Measurements from ENCODE around the gene EHD1.
A peak's percentile ranks its signal among the peaks of the same experiment; 100 is the strongest.

The EHD1 gene

GRCh38 chr11:64894812-64895452, 16.5 kb upstream of the EHD1 start:
- DNase-seq (ENCODE audit: low read depth) = no peak
- no peak overlapping the region for H3K9ac ChIP-seq (ENCODE audit: low read length)
- no peaks in the 10 kb centered on the region for H3K9me3 ChIP-seq (ENCODE audit: control insufficient read depth, low read length)
- H3K4me1 ChIP-seq (ENCODE audit: control insufficient read depth, insufficient read depth, low read length) = no peaks in the 10 kb centered on the region
- H3K4me3 ChIP-seq (ENCODE audit: low read length) = no peak overlapping the region
- H3K36me3 ChIP-seq (ENCODE audit: control insufficient read depth, insufficient read depth, low read length, severe bottlenecking) = peaks cover 30% of the 10 kb centered on the region
- no peaks in the 10 kb centered on the region for H3K27me3 ChIP-seq (replicated peaks; ENCODE audit: control insufficient read depth, insufficient read depth, low read length)

GRCh38 chr11:64894070-64894811, 15.8 kb upstream of the EHD1 start:
- Histone ChIP-seq H3K4me1 (ENCODE audit: control insufficient read depth, insufficient read depth, low read length) (no peaks in the 10 kb centered on the region), H3K9ac (ENCODE audit: low read length) (no peak overlapping the region), H3K27me3 (replicated peaks; ENCODE audit: control insufficient read depth, insufficient read depth, low read length) (no peaks in the 10 kb centered on the region), H3K36me3 (ENCODE audit: control insufficient read depth, insufficient read depth, low read length, severe bottlenecking) (peaks cover 26% of the 10 kb centered on the region), H3K9me3 (ENCODE audit: control insufficient read depth, low read length) (no peaks in the 10 kb centered on the region), H3K4me3 (ENCODE audit: low read length) (no peak overlapping the region)
- DNase-seq (ENCODE audit: low read depth) = peak; percentile 84

GRCh38 chr11:64893194-64894069, 15.0 kb upstream of the EHD1 start:
- DNase-seq (ENCODE audit: low read depth) = no peak
- Histone ChIP-seq H3K9me3 (ENCODE audit: control insufficient read depth, low read length) (no peaks in the 10 kb centered on the region), H3K4me3 (ENCODE audit: low read length) (no peak overlapping the region), H3K36me3 (ENCODE audit: control insufficient read depth, insufficient read depth, low read length, severe bottlenecking) (peaks cover 21% of the 10 kb centered on the region), H3K27me3 (replicated peaks; ENCODE audit: control insufficient read depth, insufficient read depth, low read length) (no peaks in the 10 kb centered on the region), H3K9ac (ENCODE audit: low read length) (no peak overlapping the region), H3K4me1 (ENCODE audit: control insufficient read depth, insufficient read depth, low read length) (no peaks in the 10 kb centered on the region)

GRCh38 chr11:64892838-64893193, 14.4 kb upstream of the EHD1 start:
- Histone ChIP-seq H3K9me3 (ENCODE audit: control insufficient read depth, low read length) (no peaks in the 10 kb centered on the region), H3K27me3 (replicated peaks; ENCODE audit: control insufficient read depth, insufficient read depth, low read length) (no peaks in the 10 kb centered on the region), H3K4me1 (ENCODE audit: control insufficient read depth, insufficient read depth, low read length) (no peaks in the 10 kb centered on the region), H3K36me3 (ENCODE audit: control insufficient read depth, insufficient read depth, low read length, severe bottlenecking) (peaks cover 16% of the 10 kb centered on the region), H3K4me3 (ENCODE audit: low read length) (no peak overlapping the region), H3K9ac (ENCODE audit: low read length) (no peak overlapping the region)
- DNase-seq (ENCODE audit: low read depth) = no peak

GRCh38 chr11:64892411-64892831, 14.0 kb upstream of the EHD1 start:
- Histone ChIP-seq H3K9me3 (ENCODE audit: control insufficient read depth, low read length) (no peaks in the 10 kb centered on the region), H3K4me3 (ENCODE audit: low read length) (no peak overlapping the region), H3K4me1 (ENCODE audit: control insufficient read depth, insufficient read depth, low read length) (peaks cover 4% of the 10 kb centered on the region), H3K9ac (ENCODE audit: low read length) (no peak overlapping the region), H3K27me3 (replicated peaks; ENCODE audit: control insufficient read depth, insufficient read depth, low read length) (no peaks in the 10 kb centered on the region), H3K36me3 (ENCODE audit: control insufficient read depth, insufficient read depth, low read length, severe bottlenecking) (peaks cover 13% of the 10 kb centered on the region)
- DNase-seq (ENCODE audit: low read depth) = no peak

- H3K9ac ChIP-seq (ENCODE audit: low read length) = no peak overlapping the region
- DNase-seq (ENCODE audit: low read depth) = no peak
- H3K9me3 ChIP-seq (ENCODE audit: control insufficient read depth, low read length) = no peaks in the 10 kb centered on the region
- no peaks in the 10 kb centered on the region for H3K27me3 ChIP-seq (replicated peaks; ENCODE audit: control insufficient read depth, insufficient read depth, low read length)
- no peak overlapping the region for H3K4me3 ChIP-seq (ENCODE audit: low read length)
- peaks cover 6% of the 10 kb centered on the region for H3K4me1 ChIP-seq (ENCODE audit: control insufficient read depth, insufficient read depth, low read length)
- peaks cover 8% of the 10 kb centered on the region for H3K36me3 ChIP-seq (ENCODE audit: control insufficient read depth, insufficient read depth, low read length, severe bottlenecking)
These were observed 13.5 kb upstream of the EHD1 start for GRCh38 chr11:64891880-64892279.

- H3K9me3 ChIP-seq (ENCODE audit: control insufficient read depth, low read length) = no peaks in the 10 kb centered on the region
- H3K4me1 ChIP-seq (ENCODE audit: control insufficient read depth, insufficient read depth, low read length) = peaks cover 6% of the 10 kb centered on the region
- peaks cover 5% of the 10 kb centered on the region for H3K36me3 ChIP-seq (ENCODE audit: control insufficient read depth, insufficient read depth, low read length, severe bottlenecking)
- no peak for DNase-seq (ENCODE audit: low read depth)
- H3K27me3 ChIP-seq (replicated peaks; ENCODE audit: control insufficient read depth, insufficient read depth, low read length) = no peaks in the 10 kb centered on the region
- no peak overlapping the region for H3K9ac ChIP-seq (ENCODE audit: low read length)
- H3K4me3 ChIP-seq (ENCODE audit: low read length) = no peak overlapping the region
These were observed 12.9 kb upstream of the EHD1 start for GRCh38 chr11:64891215-64891848.

- H3K9me3 ChIP-seq (ENCODE audit: control insufficient read depth, low read length) = no peaks in the 10 kb centered on the region
- no peaks in the 10 kb centered on the region for H3K27me3 ChIP-seq (replicated peaks; ENCODE audit: control insufficient read depth, insufficient read depth, low read length)
- H3K4me3 ChIP-seq (ENCODE audit: low read length) = no peak overlapping the region
- H3K9ac ChIP-seq (ENCODE audit: low read length) = no peak overlapping the region
- peaks cover 14% of the 10 kb centered on the region for H3K4me1 ChIP-seq (ENCODE audit: control insufficient read depth, insufficient read depth, low read length)
- H3K36me3 ChIP-seq (ENCODE audit: control insufficient read depth, insufficient read depth, low read length, severe bottlenecking) = peaks cover under 1% of the 10 kb centered on the region
- no peak for DNase-seq (ENCODE audit: low read depth)
These were observed 12.1 kb upstream of the EHD1 start for GRCh38 chr11:64890522-64890939.

GRCh38 chr11:64888729-64889511, 10.5 kb upstream of the EHD1 start:
- peaks cover 17% of the 10 kb centered on the region for H3K4me1 ChIP-seq (ENCODE audit: control insufficient read depth, insufficient read depth, low read length)
- no peaks in the 10 kb centered on the region for H3K9me3 ChIP-seq (ENCODE audit: control insufficient read depth, low read length)
- no peaks in the 10 kb centered on the region for H3K36me3 ChIP-seq (ENCODE audit: control insufficient read depth, insufficient read depth, low read length, severe bottlenecking)
- no peak overlapping the region for H3K9ac ChIP-seq (ENCODE audit: low read length)
- no peak for DNase-seq (ENCODE audit: low read depth)
- no peak overlapping the region for H3K4me3 ChIP-seq (ENCODE audit: low read length)
- H3K27me3 ChIP-seq (replicated peaks; ENCODE audit: control insufficient read depth, insufficient read depth, low read length) = no peaks in the 10 kb centered on the region

- Histone ChIP-seq H3K27me3 (replicated peaks; ENCODE audit: control insufficient read depth, insufficient read depth, low read length) (no peaks in the 10 kb centered on the region), H3K4me3 (ENCODE audit: low read length) (no peak overlapping the region), H3K36me3 (ENCODE audit: control insufficient read depth, insufficient read depth, low read length, severe bottlenecking) (no peaks in the 10 kb centered on the region), H3K9ac (ENCODE audit: low read length) (peak overlapping the region; percentile 50), H3K9me3 (ENCODE audit: control insufficient read depth, low read length) (no peaks in the 10 kb centered on the region), H3K4me1 (ENCODE audit: control insufficient read depth, insufficient read depth, low read length) (peaks cover 17% of the 10 kb centered on the region)
- no peak for DNase-seq (ENCODE audit: low read depth)
These were observed 9.9 kb upstream of the EHD1 start for GRCh38 chr11:64888406-64888728.
